HepG2 (cell line): ENCODE measurements around the gene RBM12. TPM values are rescaled to one million over a fixed set of nuclear protein-coding genes. Genes with fewer than 3 reads are reported as not detected.
A peak's percentile ranks its signal among the peaks of the same experiment; 100 is the strongest.

ENCODE experiments used
- ATAC-seq: fragments of 200-7000 bp; cut with Tn5 transposase; 3 replicates; pipeline ENCODE4 v1.9.1; 2020; ENCODE audit warnings: mild to moderate bottlenecking, moderate library complexity
- BruUV-seq: library from RNA; stranded (reverse); fragments of 400-500 nt; replicated peaks from 2 replicates; lab custom pipeline; 2021; lab: Mats Ljungman, UMichigan
- CTCF ChIA-PET: fragments of 300-600 bp; formaldehyde crosslinking; extraction: SDS; loops from one replicate; lab custom pipeline; 2021; ENCODE audit warnings: low total read pairs, inconsistent platforms, low intra/inter-chr PET ratio; lab: Yijun Ruan, JAX
- POLR2A ChIA-PET: fragments of 350-600 bp; sonication (Branson Sonifier 250); formaldehyde crosslinking; loops from one replicate; lab custom pipeline; 2020; ENCODE audit warnings: antibody characterized with exemption, inconsistent platforms; lab: Yijun Ruan, JAX
- DNase-seq: peaks from one replicate; pipeline ENCODE4 v3.0.0-alpha.2; 2015; ENCODE audit warnings: low spot score
- FAIRE-seq: peaks from 3 replicates; lab custom pipeline; 2011; peaks lifted over from hg19 to GRCh38; lab: Jason Lieb, UNC
- H2AFZ ChIP-seq: one replicate; pipeline ENCODE4 v1.6.1; 2011; ENCODE audit warnings: low read length, inconsistent platforms
- H3K27ac ChIP-seq: fragments of 300-600 bp; 3 replicates; pipeline ENCODE4 v1.8.0; 2011; ENCODE audit warnings: mixed run types, mild to moderate bottlenecking, mixed read lengths, low read length, inconsistent platforms; ENCODE audit not compliant: insufficient read depth; ENCODE audit errors: extremely low read length
- H3K27me3 ChIP-seq, 2 experiments: fragments of 200-600 bp in 1 of 2; 2 replicates in 1 of 2; 3 replicates in 1 of 2; pipeline versions ENCODE4 v1.6.0 to v1.8.0; 2011; ENCODE audit warnings: low read length in 2 of 2, mild to moderate bottlenecking in 2 of 2, moderate library complexity in 2 of 2, inconsistent platforms in 1 of 2; ENCODE audit not compliant: insufficient read depth in 2 of 2, control insufficient read depth in 1 of 2
- H3K36me3 ChIP-seq, 2 experiments: fragments of 200-600 bp in 1 of 2; replicated peaks in 1 of 2; 2 replicates in 1 of 2; 3 replicates in 1 of 2; pipeline versions ENCODE4 v1.5.1 to v1.8.0; 2011; ENCODE audit warnings: low read length in 2 of 2, inconsistent platforms in 1 of 2; ENCODE audit not compliant: insufficient read depth in 2 of 2, control insufficient read depth in 1 of 2
- H3K4me1 ChIP-seq: 2 replicates; pipeline ENCODE4 v1.5.1; 2012; ENCODE audit warnings: low read length, inconsistent platforms; ENCODE audit not compliant: insufficient read depth
- H3K4me2 ChIP-seq: 2 replicates; pipeline ENCODE4 v1.6.0; 2011; ENCODE audit warnings: low read depth, low read length, inconsistent platforms
- H3K4me3 ChIP-seq, 3 experiments: fragments of 200-600 bp in 1 of 3; sonication (generic), shearing (Covaris generic) in 1 of 3; replicated peaks in 1 of 3; 2 replicates each; pipeline ENCODE4 v1.5.1; 2011 to 2016; ENCODE audit warnings: low read length in 3 of 3, inconsistent platforms in 2 of 3, low read depth in 2 of 3, mild to moderate bottlenecking in 2 of 3, control low read depth in 1 of 3, mixed read lengths in 1 of 3; ENCODE audit not compliant: insufficient read depth in 1 of 3
- H3K79me2 ChIP-seq: one replicate; pipeline ENCODE4 v1.6.1; 2011; ENCODE audit warnings: low read length, inconsistent platforms; ENCODE audit not compliant: insufficient read depth
- H3K9ac ChIP-seq: 2 replicates; pipeline ENCODE4 v1.6.0; 2011; ENCODE audit warnings: mild to moderate bottlenecking, low read depth, low read length, inconsistent platforms; ENCODE audit not compliant: insufficient read depth
- H3K9me3 ChIP-seq: 2 replicates; pipeline ENCODE4 v1.5.1; 2012; ENCODE audit warnings: mild to moderate bottlenecking, low read length
- H4K20me1 ChIP-seq: 2 replicates; pipeline ENCODE4 v1.6.0; 2011; ENCODE audit warnings: inconsistent platforms, mild to moderate bottlenecking, low read length, moderate library complexity; ENCODE audit not compliant: insufficient read depth
- FOXO1 ChIP-seq: sonication (generic); formaldehyde crosslinking; IDR thresholded peaks from 2 replicates; pipeline ENCODE4 v1.4.0; 2020; ENCODE audit warnings: missing genetic modification reagents
- KLF16 ChIP-seq, 2 experiments: sonication (generic) in 1 of 2; formaldehyde crosslinking in 1 of 2; IDR thresholded peaks; 2 replicates each; pipeline versions ENCODE4 v1.6.1 to v1.8.0; 2016 to 2023; ENCODE audit warnings: missing genetic modification reagents in 2 of 2, missing compliant biosample characterization in 1 of 2
- ZBTB3 ChIP-seq: sonication (generic); formaldehyde crosslinking; IDR thresholded peaks from 2 replicates; pipeline ENCODE4 v1.4.0; 2020; ENCODE audit warnings: low read depth, mild to moderate bottlenecking, moderate library complexity, missing genetic modification reagents, borderline replicate concordance
- ZNF766 ChIP-seq: sonication (generic); formaldehyde crosslinking; IDR thresholded peaks from 2 replicates; pipeline ENCODE4 v1.5.0; 2020; ENCODE audit warnings: missing genetic modification reagents, borderline replicate concordance
- WGBS: methylation state at CpG from one replicate; pipeline ENCODE4 v1.1.6; 2017; ENCODE audit warnings: low lambda C conversion rate; 5-methylcytosine and 5-hydroxymethylcytosine counted together
- in situ Hi-C: cut with HindIII; loops from 2 replicates; pipeline ENCODE4 v1.10.0; 2017; ENCODE audit warnings: low pct_unique_long_range_greater_than_20kb; ENCODE audit not compliant: extremely low pct_ligation_motif_present
- intact Hi-C: fragments of 100-400 bp; cut with micrococcal nuclease; formaldehyde crosslinking; loops from one replicate; pipeline ENCODE4 v1.10.0; 2022; ENCODE audit not compliant: unreplicated experiment
- polyA plus RNA-seq, 8 experiments: library from polyadenylated mRNA; depleted of rRNA in 3 of 8; stranded (reverse) in 7 of 8; unstranded in 1 of 8; fragments of >200 nt; fragmentation: Illumina TruSeq in 4 of 8; extraction: Trizol in 4 of 8; gene quantifications; 2 replicates each; pipeline versions ENCODE4 v1.2.1 to v1.2.3, GENCODE V29; 2011 to 2016; ENCODE audit warnings: low read depth in 4 of 8, missing spikeins in 1 of 8, mixed read lengths in 1 of 8; ENCODE audit not compliant: insufficient read depth in 1 of 8
- total RNA-seq, 5 experiments: library from RNA; depleted of rRNA; stranded (reverse); fragments of >200 nt; fragmentation: Illumina TruSeq; extraction: Trizol; gene quantifications; 2 replicates each; pipeline ENCODE4 v1.2.3, GENCODE V29; 2016; ENCODE audit warnings: low read depth in 1 of 5
- TF ChIP-seq, protein P1 (sequence below): sonication (generic); formaldehyde crosslinking; IDR thresholded peaks from 2 replicates; pipeline ENCODE4 v1.4.0; 2020; ENCODE audit warnings: mild to moderate bottlenecking, missing genetic modification reagents
- TF ChIP-seq, protein P2 (sequence below), 2 experiments: fragments of 450-650 bp in 1 of 2; sonication (generic) in 1 of 2; formaldehyde crosslinking in 1 of 2; IDR thresholded peaks; 2 replicates each; pipeline versions ENCODE4 v1.6.1 to v1.8.0; 2016 to 2022; ENCODE audit warnings: antibody characterized with exemption in 1 of 2, mild to moderate bottlenecking in 1 of 2, missing genetic modification reagents in 1 of 2

RBM12 gene
- total and polyA plus RNA-seq, 2 of the 13 experiments (the other 11 are each of a cell fraction or from before 2014, with no cell fraction given), result 97.9 to 104 TPM

GRCh38 chr20:35610833-35611427, 53.8 kb downstream of the RBM12 start (continued):
- TF ChIP-seq, protein P1, sequence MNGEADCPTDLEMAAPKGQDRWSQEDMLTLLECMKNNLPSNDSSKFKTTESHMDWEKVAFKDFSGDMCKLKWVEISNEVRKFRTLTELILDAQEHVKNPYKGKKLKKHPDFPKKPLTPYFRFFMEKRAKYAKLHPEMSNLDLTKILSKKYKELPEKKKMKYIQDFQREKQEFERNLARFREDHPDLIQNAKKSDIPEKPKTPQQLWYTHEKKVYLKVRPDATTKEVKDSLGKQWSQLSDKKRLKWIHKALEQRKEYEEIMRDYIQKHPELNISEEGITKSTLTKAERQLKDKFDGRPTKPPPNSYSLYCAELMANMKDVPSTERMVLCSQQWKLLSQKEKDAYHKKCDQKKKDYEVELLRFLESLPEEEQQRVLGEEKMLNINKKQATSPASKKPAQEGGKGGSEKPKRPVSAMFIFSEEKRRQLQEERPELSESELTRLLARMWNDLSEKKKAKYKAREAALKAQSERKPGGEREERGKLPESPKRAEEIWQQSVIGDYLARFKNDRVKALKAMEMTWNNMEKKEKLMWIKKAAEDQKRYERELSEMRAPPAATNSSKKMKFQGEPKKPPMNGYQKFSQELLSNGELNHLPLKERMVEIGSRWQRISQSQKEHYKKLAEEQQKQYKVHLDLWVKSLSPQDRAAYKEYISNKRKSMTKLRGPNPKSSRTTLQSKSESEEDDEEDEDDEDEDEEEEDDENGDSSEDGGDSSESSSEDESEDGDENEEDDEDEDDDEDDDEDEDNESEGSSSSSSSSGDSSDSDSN, result peak; percentile 26; the same call in 1 of the 2 replicates
- no peak for TF ChIP-seq ZBTB3 (CRISPR knock-in tag)
- no peak; the same call in 1 of the 2 replicates for TF ChIP-seq ZNF766 (CRISPR knock-in tag)

- H3K4me3 ChIP-seq, result no peak overlapping the region
- 42% methylated on average over 14 of the region's 14 CpGs for WGBS
- CTCF ChIA-PET, result no interaction called here
- no peak overlapping the region for H3K4me2 ChIP-seq
- no peaks in the 10 kb centered on the region for H3K9me3 ChIP-seq
- ATAC-seq, result no peak
- H2AFZ ChIP-seq, result no peak overlapping the region
- H4K20me1 ChIP-seq, result no peaks in the 10 kb centered on the region
- H3K9ac ChIP-seq, result no peak overlapping the region
- no peaks in the 10 kb centered on the region for H3K79me2 ChIP-seq
- intact Hi-C loops, result no loop called here
- no peak for FAIRE-seq
- in situ Hi-C loops, result no loop called here
- DNase-seq, result no peak
- H3K27ac ChIP-seq, result no peak overlapping the region
- BruUV-seq, result no TSS peak
- H3K27me3 ChIP-seq, result peaks cover 0 to 7% of the 10 kb centered on the region in 2 experiments; a peak in 2 of 5 replicates
- H3K36me3 ChIP-seq, result no peaks in the 10 kb centered on the region
- POLR2A ChIA-PET, result no interaction called here
- H3K4me1 ChIP-seq, result peaks cover 29% of the 10 kb centered on the region
- TF ChIP-seq KLF16 (CRISPR knock-in tag; IDR thresholded peaks at IDR 0.05) (0 out of 4 replicates have a peak, but pooled peaks of 1 of the 2 experiments have one; percentile 24), FOXO1 (CRISPR knock-in tag) (no peak)
- TF ChIP-seq, protein P2, sequence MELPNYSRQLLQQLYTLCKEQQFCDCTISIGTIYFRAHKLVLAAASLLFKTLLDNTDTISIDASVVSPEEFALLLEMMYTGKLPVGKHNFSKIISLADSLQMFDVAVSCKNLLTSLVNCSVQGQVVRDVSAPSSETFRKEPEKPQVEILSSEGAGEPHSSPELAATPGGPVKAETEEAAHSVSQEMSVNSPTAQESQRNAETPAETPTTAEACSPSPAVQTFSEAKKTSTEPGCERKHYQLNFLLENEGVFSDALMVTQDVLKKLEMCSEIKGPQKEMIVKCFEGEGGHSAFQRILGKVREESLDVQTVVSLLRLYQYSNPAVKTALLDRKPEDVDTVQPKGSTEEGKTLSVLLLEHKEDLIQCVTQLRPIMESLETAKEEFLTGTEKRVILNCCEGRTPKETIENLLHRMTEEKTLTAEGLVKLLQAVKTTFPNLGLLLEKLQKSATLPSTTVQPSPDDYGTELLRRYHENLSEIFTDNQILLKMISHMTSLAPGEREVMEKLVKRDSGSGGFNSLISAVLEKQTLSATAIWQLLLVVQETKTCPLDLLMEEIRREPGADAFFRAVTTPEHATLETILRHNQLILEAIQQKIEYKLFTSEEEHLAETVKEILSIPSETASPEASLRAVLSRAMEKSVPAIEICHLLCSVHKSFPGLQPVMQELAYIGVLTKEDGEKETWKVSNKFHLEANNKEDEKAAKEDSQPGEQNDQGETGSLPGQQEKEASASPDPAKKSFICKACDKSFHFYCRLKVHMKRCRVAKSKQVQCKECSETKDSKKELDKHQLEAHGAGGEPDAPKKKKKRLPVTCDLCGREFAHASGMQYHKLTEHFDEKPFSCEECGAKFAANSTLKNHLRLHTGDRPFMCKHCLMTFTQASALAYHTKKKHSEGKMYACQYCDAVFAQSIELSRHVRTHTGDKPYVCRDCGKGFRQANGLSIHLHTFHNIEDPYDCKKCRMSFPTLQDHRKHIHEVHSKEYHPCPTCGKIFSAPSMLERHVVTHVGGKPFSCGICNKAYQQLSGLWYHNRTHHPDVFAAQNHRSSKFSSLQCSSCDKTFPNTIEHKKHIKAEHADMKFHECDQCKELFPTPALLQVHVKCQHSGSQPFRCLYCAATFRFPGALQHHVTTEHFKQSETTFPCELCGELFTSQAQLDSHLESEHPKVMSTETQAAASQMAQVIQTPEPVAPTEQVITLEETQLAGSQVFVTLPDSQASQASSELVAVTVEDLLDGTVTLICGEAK (IDR thresholded peaks at IDR 0.05), result no peak
- TF ChIP-seq, protein P2 (CRISPR knock-in tag; IDR thresholded peaks at IDR 0.05), result no peak
Observed at GRCh38 chr20:35607003-35607735, 57.5 kb downstream of the RBM12 start.
